HepG2 (cell line): Measurements from ENCODE around the gene ANKRD1. TPM values are rescaled to one million over a fixed set of nuclear protein-coding genes. Genes with fewer than 3 reads are reported as not detected.

Source experiments
- ATAC-seq: fragments of 200-7000 bp; cut with Tn5 transposase; 3 replicates; pipeline ENCODE4 v1.9.1; 2020; ENCODE audit warnings: mild to moderate bottlenecking, moderate library complexity
- BruUV-seq: library from RNA; stranded (reverse); fragments of 400-500 nt; replicated peaks from 2 replicates; lab custom pipeline; 2021; lab: Mats Ljungman, UMichigan
- CTCF ChIA-PET: fragments of 300-600 bp; formaldehyde crosslinking; extraction: SDS; loops from one replicate; lab custom pipeline; 2021; ENCODE audit warnings: low total read pairs, inconsistent platforms, low intra/inter-chr PET ratio; lab: Yijun Ruan, JAX
- POLR2A ChIA-PET: fragments of 350-600 bp; sonication (Branson Sonifier 250); formaldehyde crosslinking; loops from one replicate; lab custom pipeline; 2020; ENCODE audit warnings: antibody characterized with exemption, inconsistent platforms; lab: Yijun Ruan, JAX
- DNase-seq: peaks from one replicate; pipeline ENCODE4 v3.0.0-alpha.2; 2015; ENCODE audit warnings: low spot score
- FAIRE-seq: peaks from 3 replicates; lab custom pipeline; 2011; peaks lifted over from hg19 to GRCh38; lab: Jason Lieb, UNC
- H2AFZ ChIP-seq: one replicate; pipeline ENCODE4 v1.6.1; 2011; ENCODE audit warnings: low read length, inconsistent platforms
- H3K27ac ChIP-seq: fragments of 300-600 bp; 3 replicates; pipeline ENCODE4 v1.8.0; 2011; ENCODE audit warnings: mixed run types, mild to moderate bottlenecking, mixed read lengths, low read length, inconsistent platforms; ENCODE audit not compliant: insufficient read depth; ENCODE audit errors: extremely low read length
- H3K27me3 ChIP-seq, 2 experiments: fragments of 200-600 bp in 1 of 2; 2 replicates in 1 of 2; 3 replicates in 1 of 2; pipeline versions ENCODE4 v1.6.0 to v1.8.0; 2011; ENCODE audit warnings: low read length in 2 of 2, mild to moderate bottlenecking in 2 of 2, moderate library complexity in 2 of 2, inconsistent platforms in 1 of 2; ENCODE audit not compliant: insufficient read depth in 2 of 2, control insufficient read depth in 1 of 2
- H3K36me3 ChIP-seq, 2 experiments: fragments of 200-600 bp in 1 of 2; replicated peaks in 1 of 2; 2 replicates in 1 of 2; 3 replicates in 1 of 2; pipeline versions ENCODE4 v1.5.1 to v1.8.0; 2011; ENCODE audit warnings: low read length in 2 of 2, inconsistent platforms in 1 of 2; ENCODE audit not compliant: insufficient read depth in 2 of 2, control insufficient read depth in 1 of 2
- H3K4me1 ChIP-seq: 2 replicates; pipeline ENCODE4 v1.5.1; 2012; ENCODE audit warnings: low read length, inconsistent platforms; ENCODE audit not compliant: insufficient read depth
- H3K4me2 ChIP-seq: 2 replicates; pipeline ENCODE4 v1.6.0; 2011; ENCODE audit warnings: low read depth, low read length, inconsistent platforms
- H3K4me3 ChIP-seq, 3 experiments: fragments of 200-600 bp in 1 of 3; sonication (generic), shearing (Covaris generic) in 1 of 3; replicated peaks in 1 of 3; 2 replicates each; pipeline ENCODE4 v1.5.1; 2011 to 2016; ENCODE audit warnings: low read length in 3 of 3, inconsistent platforms in 2 of 3, low read depth in 2 of 3, mild to moderate bottlenecking in 2 of 3, control low read depth in 1 of 3, mixed read lengths in 1 of 3; ENCODE audit not compliant: insufficient read depth in 1 of 3
- H3K79me2 ChIP-seq: one replicate; pipeline ENCODE4 v1.6.1; 2011; ENCODE audit warnings: low read length, inconsistent platforms; ENCODE audit not compliant: insufficient read depth
- H3K9ac ChIP-seq: 2 replicates; pipeline ENCODE4 v1.6.0; 2011; ENCODE audit warnings: mild to moderate bottlenecking, low read depth, low read length, inconsistent platforms; ENCODE audit not compliant: insufficient read depth
- H3K9me3 ChIP-seq: 2 replicates; pipeline ENCODE4 v1.5.1; 2012; ENCODE audit warnings: mild to moderate bottlenecking, low read length
- H4K20me1 ChIP-seq: 2 replicates; pipeline ENCODE4 v1.6.0; 2011; ENCODE audit warnings: inconsistent platforms, mild to moderate bottlenecking, low read length, moderate library complexity; ENCODE audit not compliant: insufficient read depth
- GABPA ChIP-seq, 2 experiments: IDR thresholded peaks; 2 replicates each; pipeline ENCODE4 v1.6.1; 2011 to 2016; ENCODE audit warnings: low read depth in 2 of 2, low read length in 1 of 2, missing biosample characterization in 1 of 2, missing genetic modification characterization in 1 of 2
- HINFP ChIP-seq: sonication (generic); formaldehyde crosslinking; IDR thresholded peaks from 2 replicates; pipeline ENCODE4 v1.4.0; 2020; ENCODE audit warnings: low read depth, mild to moderate bottlenecking, missing genetic modification reagents
- KIAA2018 ChIP-seq: sonication (generic); formaldehyde crosslinking; IDR thresholded peaks from 2 replicates; pipeline ENCODE4 v1.5.0; 2020; ENCODE audit warnings: mild to moderate bottlenecking, missing genetic modification reagents, borderline replicate concordance
- MATR3 ChIP-seq: sonication (generic); formaldehyde crosslinking; IDR thresholded peaks from 2 replicates; pipeline ENCODE4 v1.4.0; 2020; ENCODE audit warnings: missing genetic modification reagents
- MAX ChIP-seq: IDR thresholded peaks from 2 replicates; pipeline ENCODE4 v1.6.1; 2012; ENCODE audit warnings: inconsistent platforms
- SMAD3 ChIP-seq: sonication (generic); formaldehyde crosslinking; IDR thresholded peaks from 2 replicates; pipeline ENCODE4 v1.4.0; 2020; ENCODE audit warnings: missing genetic modification reagents
- ZC3H13 ChIP-seq: sonication (generic); formaldehyde crosslinking; IDR thresholded peaks from 2 replicates; pipeline ENCODE4 v1.8.1; 2023; ENCODE audit warnings: mild to moderate bottlenecking, missing genetic modification reagents, moderate library complexity
- ZNF569 ChIP-seq: sonication (generic); formaldehyde crosslinking; IDR thresholded peaks from 2 replicates; pipeline ENCODE4 v1.5.0; 2020; ENCODE audit warnings: mild to moderate bottlenecking, missing genetic modification reagents, moderate library complexity, borderline replicate concordance
- ZNF674 ChIP-seq: sonication (generic); formaldehyde crosslinking; IDR thresholded peaks from 2 replicates; pipeline ENCODE4 v1.5.0; 2020; ENCODE audit warnings: low read depth, mild to moderate bottlenecking, missing genetic modification reagents
- ZNF704 ChIP-seq: sonication (generic); formaldehyde crosslinking; IDR thresholded peaks from 2 replicates; pipeline ENCODE4 v1.8.1; 2023; ENCODE audit warnings: mild to moderate bottlenecking, inconsistent platforms, moderate library complexity, missing genetic modification reagents, borderline replicate concordance
- ZNF772 ChIP-seq: sonication (generic); formaldehyde crosslinking; IDR thresholded peaks from 2 replicates; pipeline ENCODE4 v1.5.0; 2020; ENCODE audit warnings: mild to moderate bottlenecking, missing genetic modification reagents
- ZNF878 ChIP-seq: sonication (generic); formaldehyde crosslinking; IDR thresholded peaks from 2 replicates; pipeline ENCODE4 v1.8.1; 2023; ENCODE audit warnings: mild to moderate bottlenecking, missing genetic modification reagents, moderate library complexity
- WGBS: methylation state at CpG from one replicate; pipeline ENCODE4 v1.1.6; 2017; ENCODE audit warnings: low lambda C conversion rate; 5-methylcytosine and 5-hydroxymethylcytosine counted together
- in situ Hi-C: cut with HindIII; loops from 2 replicates; pipeline ENCODE4 v1.10.0; 2017; ENCODE audit warnings: low pct_unique_long_range_greater_than_20kb; ENCODE audit not compliant: extremely low pct_ligation_motif_present
- intact Hi-C: fragments of 100-400 bp; cut with micrococcal nuclease; formaldehyde crosslinking; loops from one replicate; pipeline ENCODE4 v1.10.0; 2022; ENCODE audit not compliant: unreplicated experiment
- polyA plus RNA-seq, 8 experiments: library from polyadenylated mRNA; depleted of rRNA in 3 of 8; stranded (reverse) in 7 of 8; unstranded in 1 of 8; fragments of >200 nt; fragmentation: Illumina TruSeq in 4 of 8; extraction: Trizol in 4 of 8; gene quantifications; 2 replicates each; pipeline versions ENCODE4 v1.2.1 to v1.2.3, GENCODE V29; 2011 to 2016; ENCODE audit warnings: low read depth in 4 of 8, missing spikeins in 1 of 8, mixed read lengths in 1 of 8; ENCODE audit not compliant: insufficient read depth in 1 of 8
- total RNA-seq, 5 experiments: library from RNA; depleted of rRNA; stranded (reverse); fragments of >200 nt; fragmentation: Illumina TruSeq; extraction: Trizol; gene quantifications; 2 replicates each; pipeline ENCODE4 v1.2.3, GENCODE V29; 2016; ENCODE audit warnings: low read depth in 1 of 5

The ANKRD1 gene
- total and polyA plus RNA-seq, 2 of the 13 experiments (the other 11 are each of a cell fraction or from before 2014, with no cell fraction given), result 19.4 to 41.8 TPM

- ATAC-seq (no peak), DNase-seq (no peak), FAIRE-seq (no peak)
- Histone ChIP-seq H3K4me3 (no peak overlapping the region), H3K4me1 (no peaks in the 10 kb centered on the region), H3K79me2 (no peaks in the 10 kb centered on the region), H3K4me2 (no peak overlapping the region), H3K9me3 (no peaks in the 10 kb centered on the region), H4K20me1 (no peaks in the 10 kb centered on the region), H3K27me3 (no peaks in the 10 kb centered on the region), H2AFZ (no peak overlapping the region), H3K27ac (no peak overlapping the region), H3K9ac (no peak overlapping the region), H3K36me3 (no peaks in the 10 kb centered on the region)
- 0% methylated on average over 1 of the region's 1 CpG for WGBS
- CTCF ChIA-PET, result no interaction called here
- in situ Hi-C loops (no loop called here), intact Hi-C loops (no loop called here)
- POLR2A ChIA-PET, result no interaction called here
- BruUV-seq, result no TSS peak
- TF ChIP-seq ZC3H13 (CRISPR knock-in tag) (no peak), MAX (no peak), ZNF878 (no peak), SMAD3 (no peak), MATR3 (CRISPR knock-in tag) (no peak), ZNF704 (CRISPR knock-in tag) (no peak), HINFP (CRISPR knock-in tag) (no peak), ZNF569 (CRISPR knock-in tag) (no peak), ZNF772 (CRISPR knock-in tag) (no peak), GABPA (IDR thresholded peaks at IDR 0.05; ENCODE audit: low read depth, low read length) (no peak), GABPA (CRISPR knock-in tag; IDR thresholded peaks at IDR 0.05; ENCODE audit: low read depth) (no peak), ZNF674 (CRISPR knock-in tag) (no peak), KIAA2018 (CRISPR knock-in tag) (no peak)
These were observed 23.9 kb upstream of the ANKRD1 start for GRCh38 chr10:90944749-90945148.
